DMS 273 treated with DMSO at 0.1 percent for 48 hours (cell line): ENCODE measurements around the gene NAXE.
"Not testable (repeated sequence)": the region's sequence is repeated elsewhere in the genome, so short reads cannot be mapped to it uniquely, and the experiment has no call there.

Experiments
- DNase-seq: peaks from one replicate; lab custom pipeline; 2025; lab: John Stamatoyannopoulos, UW

The NAXE gene

DNA sequence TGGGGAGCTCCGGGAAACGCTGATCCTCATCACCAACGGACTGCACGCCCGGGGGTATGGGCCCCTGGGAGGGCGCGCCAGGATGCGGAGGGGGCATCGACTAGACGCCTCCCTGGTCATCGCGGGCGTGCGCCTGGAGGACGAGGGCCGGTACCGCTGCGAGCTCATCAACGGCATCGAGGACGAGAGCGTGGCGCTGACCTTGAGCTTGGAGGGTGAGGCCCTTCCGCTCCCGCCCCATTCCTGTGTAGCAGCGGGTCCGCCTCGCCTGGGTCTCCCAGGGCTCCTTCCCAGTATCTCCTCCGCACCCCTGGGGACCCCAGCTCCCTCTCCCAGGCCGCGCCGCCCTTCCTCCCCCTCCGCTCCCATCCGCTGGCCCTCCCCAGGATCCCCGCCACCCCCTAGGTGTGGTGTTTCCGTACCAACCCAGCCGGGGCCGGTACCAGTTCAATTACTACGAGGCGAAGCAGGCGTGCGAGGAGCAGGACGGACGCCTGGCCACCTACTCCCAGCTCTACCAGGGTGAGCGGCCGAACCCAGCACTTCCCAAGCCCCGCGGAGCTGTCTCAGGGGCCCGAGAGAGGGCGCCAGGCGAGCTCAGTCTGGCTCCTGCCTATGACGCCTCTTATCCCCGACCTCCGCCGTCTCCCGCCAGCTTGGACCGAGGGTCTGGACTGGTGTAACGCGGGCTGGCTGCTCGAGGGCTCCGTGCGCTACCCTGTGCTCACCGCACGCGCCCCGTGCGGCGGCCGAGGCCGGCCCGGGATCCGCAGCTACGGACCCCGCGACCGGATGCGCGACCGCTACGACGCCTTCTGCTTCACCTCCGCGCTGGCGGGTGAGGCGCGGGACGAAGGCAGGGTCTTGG lies 32.6 kb downstream of the NAXE start:
- peak; percentile 16 for DNase-seq

DNA sequence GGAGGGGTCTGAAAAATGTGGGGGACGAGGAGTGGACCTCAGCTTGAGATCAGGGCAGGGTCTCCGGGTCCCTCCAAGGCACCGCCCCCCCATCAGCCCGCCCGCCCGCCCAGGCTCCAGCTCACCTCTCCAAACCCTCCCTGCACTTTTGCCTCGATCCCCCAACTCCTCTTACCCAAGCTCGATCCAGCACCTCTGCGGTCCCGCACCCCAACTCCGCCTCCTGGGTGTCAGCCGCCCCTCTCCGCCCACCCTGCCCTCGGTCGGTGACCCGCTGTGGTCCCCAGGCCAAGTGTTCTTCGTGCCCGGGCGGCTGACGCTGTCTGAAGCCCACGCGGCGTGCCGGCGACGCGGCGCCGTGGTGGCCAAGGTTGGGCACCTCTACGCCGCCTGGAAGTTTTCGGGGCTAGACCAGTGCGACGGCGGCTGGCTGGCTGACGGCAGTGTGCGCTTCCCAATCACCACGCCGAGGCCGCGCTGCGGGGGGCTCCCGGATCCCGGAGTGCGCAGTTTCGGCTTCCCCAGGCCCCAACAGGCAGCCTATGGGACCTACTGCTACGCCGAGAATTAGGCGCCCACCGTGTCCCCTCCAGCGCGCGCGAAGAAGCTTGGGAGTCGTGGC lies 33.3 kb downstream of the NAXE start:
- DNase-seq, result no peak

GRCh38 chr1:156625436-156626078 lies 34.0 kb downstream of the NAXE start:
- no peak for DNase-seq

- no peak for DNase-seq
These were observed 34.5 kb downstream of the NAXE start for GRCh38 chr1:156626079-156626438.

- no peak for DNase-seq
These were observed 35.8 kb downstream of the NAXE start for GRCh38 chr1:156627313-156627880.

GRCh38 chr1:156629823-156630449 lies 38.4 kb downstream of the NAXE start:
- DNase-seq, result no peak

DNA sequence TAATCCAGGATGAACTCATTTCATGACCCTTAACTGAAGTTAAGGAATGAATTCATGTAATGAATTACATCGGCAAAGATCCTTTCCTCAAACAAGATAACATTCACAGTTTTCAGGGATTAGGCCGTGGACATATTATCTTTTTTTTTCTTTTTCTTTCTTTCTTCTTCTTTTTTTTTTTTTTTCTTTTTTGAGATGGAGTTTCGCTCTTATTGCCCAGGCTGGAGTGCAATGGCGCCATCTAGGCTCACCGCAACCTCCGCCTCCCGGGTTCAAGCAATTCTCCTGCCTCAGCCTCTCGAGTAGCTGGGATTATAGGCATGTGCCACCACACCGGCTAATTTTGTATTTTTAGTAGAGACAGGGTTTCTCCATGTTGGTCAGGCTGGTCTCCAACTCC lies 39.6 kb downstream of the NAXE start:
- DNase-seq, result not testable (repeated sequence)

DNA sequence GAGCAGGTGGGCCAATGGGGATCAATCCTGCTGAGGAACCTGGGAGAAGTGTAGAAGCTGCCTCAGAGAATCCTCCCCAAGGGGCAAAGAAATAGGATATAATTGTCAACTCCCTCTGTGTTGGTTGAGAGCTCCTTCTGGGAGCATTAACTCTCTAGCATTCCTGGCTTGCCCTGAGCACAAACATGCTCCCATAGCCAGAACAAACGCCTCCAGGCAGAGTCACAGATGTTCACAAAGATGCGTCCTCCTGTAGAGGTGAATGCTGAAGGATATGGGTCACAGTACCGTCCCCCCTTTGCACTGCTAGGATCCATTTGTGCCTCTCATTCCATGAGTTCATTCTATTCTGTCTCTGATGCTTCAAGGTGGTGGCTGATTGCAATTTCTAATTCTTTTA lies 40.8 kb downstream of the NAXE start:
- DNase-seq, result no peak

GRCh38 chr1:156638189-156638985 lies 46.8 kb downstream of the NAXE start:
- DNase-seq, result no peak

DNA sequence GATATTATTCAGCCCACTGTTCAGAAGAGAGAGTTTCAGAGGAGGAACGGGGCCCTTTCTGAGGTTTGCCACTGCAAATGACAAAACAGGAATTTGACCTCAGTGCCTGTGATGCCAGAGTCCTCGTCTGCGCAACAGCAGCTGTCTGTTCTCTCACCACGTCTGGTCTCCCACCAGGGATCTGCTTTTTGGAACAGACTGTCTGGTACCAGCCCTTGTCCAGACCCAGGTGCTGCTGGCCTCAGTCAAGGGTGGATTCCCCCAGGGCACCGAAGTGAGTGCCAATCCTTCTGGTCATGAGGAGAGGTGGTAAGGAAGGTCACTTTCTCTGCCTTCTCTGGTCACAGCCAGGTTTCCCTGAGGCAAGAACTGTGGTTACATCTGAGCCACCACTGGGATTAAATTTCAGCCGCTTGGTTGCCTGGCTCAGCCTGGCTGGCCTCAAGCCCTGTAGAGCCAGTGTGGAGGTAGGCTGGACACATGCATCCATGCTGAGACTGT lies 48.1 kb downstream of the NAXE start:
- no peak for DNase-seq

DNA sequence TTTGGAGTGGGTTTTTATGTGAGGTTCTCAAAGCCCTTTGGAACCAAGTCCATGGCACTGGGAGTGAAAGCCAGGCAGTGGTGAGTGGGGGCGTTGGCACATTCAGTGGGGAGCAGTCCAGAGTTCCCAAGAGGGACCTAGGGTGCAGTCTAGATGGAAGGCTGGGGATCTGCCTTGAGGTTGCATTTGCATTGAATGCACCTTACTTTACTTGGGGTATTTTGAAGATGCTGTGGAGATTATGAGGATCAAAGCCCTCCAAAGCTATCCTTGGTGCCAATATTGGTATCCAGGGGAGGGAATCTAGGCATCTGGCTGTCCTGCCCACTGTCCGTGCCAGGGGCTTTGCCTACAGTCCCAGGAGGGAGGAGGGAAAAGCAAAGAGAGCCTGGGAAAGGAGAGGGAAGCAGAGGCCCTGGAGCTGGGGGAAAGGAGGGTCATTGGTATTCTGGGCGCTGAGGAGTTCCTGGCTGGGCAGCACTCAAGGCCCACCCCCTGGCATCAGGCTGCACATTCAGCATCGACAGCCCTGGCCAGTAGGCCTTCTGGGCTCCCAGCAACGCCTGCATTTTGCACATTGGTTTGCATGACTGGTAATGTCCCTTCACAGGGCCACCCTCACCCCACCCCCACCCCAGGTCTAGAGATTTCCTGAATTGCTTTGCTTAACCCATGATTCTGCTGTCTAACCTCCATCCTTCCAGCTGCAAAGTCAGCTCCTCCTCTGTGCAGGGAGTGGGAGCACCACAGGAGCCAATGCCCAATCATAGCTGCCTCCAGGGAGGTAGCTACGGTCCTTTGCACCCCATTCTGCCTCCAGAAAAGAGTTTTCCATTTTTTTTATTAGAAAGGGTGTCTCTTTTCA lies 49.5 kb downstream of the NAXE start:
- no peak for DNase-seq

GRCh38 chr1:156641761-156642264 lies 50.2 kb downstream of the NAXE start, which contains the start of gene BCAN:
Gene BCAN (plus strand): TSS chr1:156642117. CDS start chr1:156646055, 3,938 bp downstream.
- DNase-seq, result no peak

DNA sequence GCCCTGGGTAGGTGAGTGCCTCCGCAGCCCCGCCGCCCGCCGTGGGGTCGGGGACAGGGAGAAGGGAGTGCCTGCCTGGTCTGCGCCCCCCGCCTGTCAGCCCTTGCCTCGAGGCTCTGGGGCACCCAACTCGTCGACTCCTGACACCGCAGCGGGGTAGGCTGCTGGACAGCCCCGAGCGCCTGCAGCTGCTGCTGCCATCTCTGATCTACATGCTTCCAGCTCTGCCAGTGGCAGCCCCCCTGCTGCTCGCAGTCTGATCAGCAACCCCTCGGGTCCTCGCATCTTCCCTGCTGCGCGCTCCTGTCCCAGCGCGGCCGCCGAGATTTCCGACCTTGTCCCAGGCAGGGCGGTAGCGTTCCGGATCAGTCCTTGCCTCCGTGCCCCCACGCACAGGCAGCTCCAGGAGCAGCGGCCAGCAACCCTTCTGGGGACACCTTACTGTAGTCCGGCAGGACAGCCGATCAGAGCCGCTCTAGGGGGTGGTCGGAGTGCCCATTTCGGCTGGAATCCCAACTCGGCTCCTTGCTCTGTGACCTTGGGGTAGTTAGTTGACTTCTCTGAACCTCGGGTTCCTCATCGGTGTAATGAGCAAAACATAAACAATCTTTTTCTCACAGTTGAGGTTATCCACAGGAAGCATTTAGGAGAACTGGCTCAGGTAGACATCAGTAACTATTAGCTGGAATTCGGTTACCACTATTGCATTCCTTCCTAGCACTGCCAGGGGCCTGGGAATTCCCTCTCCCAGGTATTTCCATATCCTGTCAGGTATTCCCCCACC lies 50.9 kb downstream of the NAXE start:
- no peak for DNase-seq

- no peak for DNase-seq
These were observed 51.6 kb downstream of the NAXE start for GRCh38 chr1:156643049-156643777.

GRCh38 chr1:156643778-156644092 lies 52.2 kb downstream of the NAXE start:
- no peak for DNase-seq
